GM23338 (cell line): Measurements from ENCODE around the gene TENT5C. TPM values are rescaled to one million over a fixed set of nuclear protein-coding genes. Genes with fewer than 3 reads are reported as not detected.

Source experiments
- ATAC-seq: fragments of 200-7000 bp; cut with Tn5 transposase; 3 replicates; pipeline ENCODE4 v1.9.1; 2020
- DNase-seq: peaks from one replicate; pipeline ENCODE4 v3.0.0-alpha.2; 2015; ENCODE audit warnings: low spot score
- H2AFZ ChIP-seq: fragments of 200-600 bp; sonication (generic); 2 replicates; pipeline ENCODE4 v1.8.0; 2016; ENCODE audit warnings: antibody characterized with exemption, mild to moderate bottlenecking, moderate library complexity
- H3F3A ChIP-seq: fragments of 200-600 bp; sonication (generic); replicated peaks from 2 replicates; pipeline ENCODE4 v1.8.0; 2017; ENCODE audit warnings: antibody characterized with exemption, mixed run types, low read depth
- H3K27ac ChIP-seq: fragments of 200-600 bp; sonication (generic); 2 replicates; pipeline ENCODE4 v1.6.1; 2016; ENCODE audit warnings: low read depth
- H3K27me3 ChIP-seq: fragments of 200-600 bp; sonication (generic); 2 replicates; pipeline ENCODE4 v1.8.0; 2016; ENCODE audit warnings: mild to moderate bottlenecking, mixed run types, moderate library complexity; ENCODE audit not compliant: insufficient read depth
- H3K36me3 ChIP-seq: fragments of 200-600 bp; sonication (generic); 2 replicates; pipeline ENCODE4 v1.8.0; 2016; ENCODE audit warnings: mild to moderate bottlenecking; ENCODE audit not compliant: insufficient read depth
- H3K4me1 ChIP-seq: fragments of 200-600 bp; sonication (generic); 2 replicates; pipeline ENCODE4 v1.8.0; 2016; ENCODE audit warnings: mild to moderate bottlenecking, moderate library complexity; ENCODE audit not compliant: insufficient read depth
- H3K4me2 ChIP-seq: fragments of 200-600 bp; sonication (generic); 2 replicates; pipeline ENCODE4 v1.7.1; 2017; ENCODE audit warnings: mixed run types
- H3K4me3 ChIP-seq: fragments of 200-600 bp; sonication (generic); 2 replicates; pipeline ENCODE4 v1.6.1; 2016; ENCODE audit warnings: mixed run types
- H3K79me2 ChIP-seq: fragments of 200-600 bp; sonication (generic); replicated peaks from 2 replicates; pipeline ENCODE4 v1.8.0; 2017; ENCODE audit warnings: mild to moderate bottlenecking; ENCODE audit not compliant: insufficient read depth
- H3K9me2 ChIP-seq: fragments of 200-600 bp; sonication (generic); 2 replicates; pipeline ENCODE4 v1.8.0; 2017; ENCODE audit not compliant: insufficient read depth
- H4K20me1 ChIP-seq: fragments of 200-600 bp; sonication (generic); replicated peaks from 2 replicates; pipeline ENCODE4 v1.8.0; 2017; ENCODE audit warnings: mild to moderate bottlenecking; ENCODE audit not compliant: insufficient read depth
- H3K27ac Mint-ChIP-seq: 2 replicates; pipeline ENCODE4 v1.8.0; 2020; ENCODE audit warnings: inconsistent platforms, mild to moderate bottlenecking, moderate library complexity, mixed read lengths
- H3K27me3 Mint-ChIP-seq: 3 replicates; pipeline ENCODE4 v1.8.0; 2022; ENCODE audit warnings: low read depth, mild to moderate bottlenecking, moderate library complexity, mixed read lengths, inconsistent platforms; ENCODE audit not compliant: insufficient read depth, poor library complexity
- H3K36me3 Mint-ChIP-seq: 3 replicates; pipeline ENCODE4 v1.8.0; 2021; ENCODE audit warnings: low read depth, mild to moderate bottlenecking, inconsistent platforms, moderate library complexity, mixed read lengths
- H3K4me1 Mint-ChIP-seq: 3 replicates; pipeline ENCODE4 v1.8.0; 2020; ENCODE audit warnings: mild to moderate bottlenecking, inconsistent platforms, mixed read lengths
- H3K4me3 Mint-ChIP-seq: 3 replicates; pipeline ENCODE4 v1.8.0; 2021; ENCODE audit warnings: moderate library complexity, mild to moderate bottlenecking, inconsistent platforms, mixed read lengths
- H3K9me3 Mint-ChIP-seq: 3 replicates; pipeline ENCODE4 v1.8.0; 2020; ENCODE audit warnings: moderate library complexity, mild to moderate bottlenecking, inconsistent platforms, mixed read lengths
- ETS1 ChIP-seq: IDR thresholded peaks from 2 replicates; pipeline ENCODE4 v1.6.1; 2016; ENCODE audit warnings: antibody characterized with exemption
- EZH2phosphoT487 ChIP-seq: fragments of 200-600 bp; sonication (generic); IDR thresholded peaks from one replicate; pipeline ENCODE4 v1.8.1; 2018; ENCODE audit warnings: antibody characterized with exemption; ENCODE audit not compliant: unreplicated experiment
- REST ChIP-seq: IDR thresholded peaks from one replicate; pipeline ENCODE4 v1.6.1; 2018; ENCODE audit warnings: antibody characterized with exemption; ENCODE audit not compliant: unreplicated experiment
- ZNF331 ChIP-seq: fragments of 250-450 bp; sonication (Bioruptor Pico); IDR thresholded peaks from 2 replicates; pipeline ENCODE4 v1.5.0; 2020; ENCODE audit warnings: low read depth, mild to moderate bottlenecking, moderate library complexity
- polyA plus RNA-seq: library from polyadenylated mRNA; unstranded; fragments of >200 nt; fragmentation: Nextera tagmentation; extraction: Ambion mirVana; gene quantifications from 2 replicates; pipeline ENCODE4 v1.2.1, GENCODE V29; 2016
- total RNA-seq: library from RNA; depleted of rRNA; stranded (reverse); fragments of >200 nt; shearing (Covaris generic); gene quantifications from 2 replicates; pipeline ENCODE4 v1.2.3, GENCODE V29; 2014
- TF ChIP-seq, protein P1 (sequence below), 2 experiments: fragments of 200-600 bp in 1 of 2; sonication (generic) in 1 of 2; conservative IDR thresholded peaks; 2 replicates each; pipeline versions ENCODE4 v1.5.1 to v1.6.1; 2016 to 2017; ENCODE audit warnings: antibody characterized with exemption in 2 of 2, low read depth in 2 of 2, mild to moderate bottlenecking in 2 of 2, moderate library complexity in 1 of 2

TENT5C gene
- total and polyA plus RNA-seq, 2 experiments from 2014 or later, result 0.23 to 0.80 TPM

DNA sequence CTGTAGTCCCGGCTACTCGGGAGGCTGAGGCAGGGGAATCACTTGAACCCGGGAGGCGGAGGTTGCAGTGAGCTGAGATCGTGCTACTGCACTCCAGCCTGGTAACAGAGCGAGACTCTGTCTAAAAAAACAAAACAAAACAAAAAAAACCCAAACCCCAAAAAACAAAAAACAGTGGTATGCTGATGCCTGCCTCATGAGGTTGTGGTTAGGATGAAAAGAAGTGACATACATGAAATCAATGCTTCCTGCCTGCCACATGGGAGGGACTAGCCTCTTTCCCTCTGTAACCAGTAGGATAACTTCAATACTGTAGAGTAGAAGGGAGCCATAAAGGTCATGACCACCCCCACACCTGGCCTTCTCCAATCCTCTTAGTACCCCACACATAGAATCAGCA is 55.2 kb downstream of the TENT5C start:
- Histone ChIP-seq H3K27ac (no peak overlapping the region), H3K4me3 (no peak overlapping the region), H3K27me3 (no peaks in the 10 kb centered on the region), H3K79me2 (no peaks in the 10 kb centered on the region), H2AFZ (no peak overlapping the region; the same call in 1 of the 2 replicates), H3F3A (no peaks in the 10 kb centered on the region), H3K36me3 (no peaks in the 10 kb centered on the region), H3K9me2 (peaks cover 19% of the 10 kb centered on the region), H3K4me2 (no peak overlapping the region), H3K4me1 (peaks cover 5% of the 10 kb centered on the region; the same call in 1 of the 2 replicates), H4K20me1 (no peaks in the 10 kb centered on the region)
- Mint-ChIP-seq H3K9me3 (peaks cover 18% of the 10 kb centered on the region; the same call in 2 of the 3 replicates), H3K27ac (no peak overlapping the region), H3K27me3 (peaks cover 6% of the 10 kb centered on the region), H3K4me3 (no peak overlapping the region), H3K36me3 (peaks cover 10% of the 10 kb centered on the region), H3K4me1 (peaks cover 21% of the 10 kb centered on the region)
- no peak for ATAC-seq
- TF ChIP-seq ETS1, result no peak
- TF ChIP-seq REST, result no peak
- DNase-seq, result no peak

GRCh38 chr1:117662667-117663066 is 56.8 kb downstream of the TENT5C start:
- Histone ChIP-seq H4K20me1 (no peaks in the 10 kb centered on the region), H3K79me2 (no peaks in the 10 kb centered on the region), H3F3A (no peaks in the 10 kb centered on the region), H3K4me1 (peaks cover 5% of the 10 kb centered on the region; the same call in 1 of the 2 replicates), H3K27me3 (no peaks in the 10 kb centered on the region), H3K36me3 (no peaks in the 10 kb centered on the region), H2AFZ (no peak overlapping the region), H3K9me2 (peaks cover 23% of the 10 kb centered on the region), H3K4me3 (no peak overlapping the region), H3K4me2 (peak overlapping the region; percentile 31; the same call in 1 of the 2 replicates), H3K27ac (peak overlapping the region; percentile 73; the same call in 1 of the 2 replicates)
- H3K9me3 Mint-ChIP-seq, result peaks cover 18% of the 10 kb centered on the region; the same call in 2 of the 3 replicates
- ATAC-seq (peak; percentile 68), DNase-seq (peak; percentile 56)
- no peak overlapping the region for H3K27ac Mint-ChIP-seq
- H3K4me1 Mint-ChIP-seq, result peaks cover 17% of the 10 kb centered on the region
- no peaks in the 10 kb centered on the region for H3K27me3 Mint-ChIP-seq
- H3K4me3 Mint-ChIP-seq, result no peak overlapping the region
- peaks cover 10% of the 10 kb centered on the region for H3K36me3 Mint-ChIP-seq
- TF ChIP-seq EZH2phosphoT487 (no peak), REST (no peak), ZNF331 (CRISPR knock-in tag) (no peak)
- TF ChIP-seq, protein P1, sequence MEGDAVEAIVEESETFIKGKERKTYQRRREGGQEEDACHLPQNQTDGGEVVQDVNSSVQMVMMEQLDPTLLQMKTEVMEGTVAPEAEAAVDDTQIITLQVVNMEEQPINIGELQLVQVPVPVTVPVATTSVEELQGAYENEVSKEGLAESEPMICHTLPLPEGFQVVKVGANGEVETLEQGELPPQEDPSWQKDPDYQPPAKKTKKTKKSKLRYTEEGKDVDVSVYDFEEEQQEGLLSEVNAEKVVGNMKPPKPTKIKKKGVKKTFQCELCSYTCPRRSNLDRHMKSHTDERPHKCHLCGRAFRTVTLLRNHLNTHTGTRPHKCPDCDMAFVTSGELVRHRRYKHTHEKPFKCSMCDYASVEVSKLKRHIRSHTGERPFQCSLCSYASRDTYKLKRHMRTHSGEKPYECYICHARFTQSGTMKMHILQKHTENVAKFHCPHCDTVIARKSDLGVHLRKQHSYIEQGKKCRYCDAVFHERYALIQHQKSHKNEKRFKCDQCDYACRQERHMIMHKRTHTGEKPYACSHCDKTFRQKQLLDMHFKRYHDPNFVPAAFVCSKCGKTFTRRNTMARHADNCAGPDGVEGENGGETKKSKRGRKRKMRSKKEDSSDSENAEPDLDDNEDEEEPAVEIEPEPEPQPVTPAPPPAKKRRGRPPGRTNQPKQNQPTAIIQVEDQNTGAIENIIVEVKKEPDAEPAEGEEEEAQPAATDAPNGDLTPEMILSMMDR (conservative IDR thresholded peaks at IDR 0.05; ENCODE audit: low read depth in 2 of 2), result no peak
